ENCODE results near the gene SSBP2. TPM values are rescaled to one million over a fixed set of nuclear protein-coding genes. Genes with fewer than 3 reads are reported as not detected.

The SSBP2 gene
- total RNA-seq, 4 donors from 2014 or later = 17.1 to 80.3 (median 24.2) TPM

GRCh38 chr5:81763294-81763928 is 12.5 kb upstream of the SSBP2 start:
- TF ChIP-seq POLR2A (IDR thresholded peaks at IDR 0.05) = no peak
- TF ChIP-seq, protein P1, sequence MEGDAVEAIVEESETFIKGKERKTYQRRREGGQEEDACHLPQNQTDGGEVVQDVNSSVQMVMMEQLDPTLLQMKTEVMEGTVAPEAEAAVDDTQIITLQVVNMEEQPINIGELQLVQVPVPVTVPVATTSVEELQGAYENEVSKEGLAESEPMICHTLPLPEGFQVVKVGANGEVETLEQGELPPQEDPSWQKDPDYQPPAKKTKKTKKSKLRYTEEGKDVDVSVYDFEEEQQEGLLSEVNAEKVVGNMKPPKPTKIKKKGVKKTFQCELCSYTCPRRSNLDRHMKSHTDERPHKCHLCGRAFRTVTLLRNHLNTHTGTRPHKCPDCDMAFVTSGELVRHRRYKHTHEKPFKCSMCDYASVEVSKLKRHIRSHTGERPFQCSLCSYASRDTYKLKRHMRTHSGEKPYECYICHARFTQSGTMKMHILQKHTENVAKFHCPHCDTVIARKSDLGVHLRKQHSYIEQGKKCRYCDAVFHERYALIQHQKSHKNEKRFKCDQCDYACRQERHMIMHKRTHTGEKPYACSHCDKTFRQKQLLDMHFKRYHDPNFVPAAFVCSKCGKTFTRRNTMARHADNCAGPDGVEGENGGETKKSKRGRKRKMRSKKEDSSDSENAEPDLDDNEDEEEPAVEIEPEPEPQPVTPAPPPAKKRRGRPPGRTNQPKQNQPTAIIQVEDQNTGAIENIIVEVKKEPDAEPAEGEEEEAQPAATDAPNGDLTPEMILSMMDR (IDR thresholded peaks at IDR 0.05) = no peak
- no peaks in the 10 kb centered on the region for H3K9me3 ChIP-seq
- H3K4me3 ChIP-seq = no peak overlapping the region
- H3K4me1 ChIP-seq = peaks cover 0 to 2% (median 0%) of the 10 kb centered on the region in 3 donors
- H3K27me3 ChIP-seq = no peaks in the 10 kb centered on the region
- no peak overlapping the region for H3K27ac ChIP-seq
- intact Hi-C loops (cut with DNase I) = no loop called here
- no peak for DNase-seq
- H3K36me3 ChIP-seq = no peaks in the 10 kb centered on the region
- 91 to 92% methylated on average over 4 of the region's 4 CpGs for WGBS, 2 donors

DNA sequence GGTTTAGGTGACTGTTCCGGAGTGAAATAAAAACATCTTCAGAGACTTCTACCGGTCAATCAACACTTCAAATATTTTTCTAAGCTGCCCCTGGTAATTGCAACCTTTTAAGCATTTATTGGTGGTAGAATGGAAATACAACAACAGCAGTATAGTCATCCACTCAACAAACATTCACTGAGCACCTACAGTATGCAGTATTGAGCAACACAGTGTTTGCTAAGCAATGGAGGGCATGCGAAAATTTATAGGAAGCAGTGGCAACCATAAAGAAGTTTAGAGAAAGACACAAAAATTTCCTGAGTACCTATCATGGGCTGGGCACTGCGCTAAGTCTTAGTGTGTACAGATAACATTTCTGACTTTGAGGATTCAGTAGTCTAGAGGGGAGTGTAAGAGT is 12.0 kb upstream of the SSBP2 start:
- Histone ChIP-seq H3K27ac (no peak overlapping the region), H3K9me3 (no peaks in the 10 kb centered on the region), H3K4me3 (no peak overlapping the region), H3K4me1 (no peaks in the 10 kb centered on the region), H3K36me3 (no peaks in the 10 kb centered on the region), H3K27me3 (no peaks in the 10 kb centered on the region)
- TF ChIP-seq POLR2A (IDR thresholded peaks at IDR 0.05) = no peak
- intact Hi-C loops (cut with DNase I) = no loop called here
- WGBS, 2 donors = 90% methylated on average over 4 of the region's 4 CpGs
- DNase-seq = no peak

- TF ChIP-seq, protein P1 (IDR thresholded peaks at IDR 0.05) = no peak
- TF ChIP-seq POLR2A (IDR thresholded peaks at IDR 0.05) = no peak
- Histone ChIP-seq H3K4me1 (no peaks in the 10 kb centered on the region), H3K27ac (no peak overlapping the region), H3K4me3 (no peak overlapping the region), H3K9me3 (no peaks in the 10 kb centered on the region), H3K27me3 (no peaks in the 10 kb centered on the region), H3K36me3 (no peaks in the 10 kb centered on the region)
- no peak for DNase-seq
- intact Hi-C loops (cut with DNase I) = no loop called here
- 83 to 91% methylated on average over 3 of the region's 3 CpGs for WGBS, 2 donors
Measured at GRCh38 chr5:81762401-81762800, 11.5 kb upstream of the SSBP2 start.

GRCh38 chr5:81761970-81762369 is 11.1 kb upstream of the SSBP2 start:
- Histone ChIP-seq H3K27ac (no peak overlapping the region), H3K36me3 (no peaks in the 10 kb centered on the region), H3K4me3 (no peak overlapping the region), H3K9me3 (no peaks in the 10 kb centered on the region), H3K27me3 (no peaks in the 10 kb centered on the region), H3K4me1 (peaks cover 0 to 3% (median 0%) of the 10 kb centered on the region in 3 donors)
- DNase-seq = no peak
- WGBS, 2 donors = 89 to 100% methylated on average over 1 of the region's 1 CpG
- intact Hi-C loops (cut with DNase I) = no loop called here
- TF ChIP-seq, protein P1 (IDR thresholded peaks at IDR 0.05) = no peak
- no peak for TF ChIP-seq POLR2A (IDR thresholded peaks at IDR 0.05)

- WGBS, 2 donors = 57 to 61% methylated on average over 2 of the region's 2 CpGs
- Histone ChIP-seq H3K4me3 (no peak overlapping the region), H3K9me3 (no peaks in the 10 kb centered on the region), H3K27ac (no peak overlapping the region), H3K36me3 (no peaks in the 10 kb centered on the region), H3K27me3 (no peaks in the 10 kb centered on the region), H3K4me1 (peaks cover 0 to 10% (median 3%) of the 10 kb centered on the region in 3 donors)
- no peak for DNase-seq
- intact Hi-C loops (cut with DNase I) = no loop called here
- no peak for TF ChIP-seq POLR2A (IDR thresholded peaks at IDR 0.05)
- TF ChIP-seq, protein P1 (IDR thresholded peaks at IDR 0.05) = no peak
Measured at GRCh38 chr5:81761270-81761669, 10.4 kb upstream of the SSBP2 start.

GRCh38 chr5:81760521-81760920 is 9.6 kb upstream of the SSBP2 start:
- peak overlapping the region in 1 of 4 donors; percentile 7 for H3K27ac ChIP-seq
- intact Hi-C loops (cut with DNase I) = no loop called here

More at GRCh38 chr5:81760521-81760920, 9.6 kb upstream of the SSBP2 start:
- Histone ChIP-seq H3K9me3 (no peaks in the 10 kb centered on the region), H3K27me3 (no peaks in the 10 kb centered on the region), H3K36me3 (no peaks in the 10 kb centered on the region), H3K4me3 (no peak overlapping the region), H3K4me1 (peaks cover 0 to 18% (median 11%) of the 10 kb centered on the region in 3 donors)
- no peak for DNase-seq
- TF ChIP-seq, protein P1 (IDR thresholded peaks at IDR 0.05) = no peak
- no peak for TF ChIP-seq POLR2A (IDR thresholded peaks at IDR 0.05)
- WGBS, 2 donors = 74 to 81% methylated on average over 4 of the region's 4 CpGs

Data from esophagus squamous epithelium (tissue), 5 donors.